ENCODE results near the gene TSPEAR.
A peak's percentile ranks its signal among the peaks of the same experiment; 100 is the strongest.

TSPEAR gene

GRCh38 chr21:44524414-44525371, 186.7 kb downstream of the TSPEAR start:
- DNase-seq = no peak

GRCh38 chr21:44523567-44524413, 187.6 kb downstream of the TSPEAR start:
- no peak for DNase-seq

DNA sequence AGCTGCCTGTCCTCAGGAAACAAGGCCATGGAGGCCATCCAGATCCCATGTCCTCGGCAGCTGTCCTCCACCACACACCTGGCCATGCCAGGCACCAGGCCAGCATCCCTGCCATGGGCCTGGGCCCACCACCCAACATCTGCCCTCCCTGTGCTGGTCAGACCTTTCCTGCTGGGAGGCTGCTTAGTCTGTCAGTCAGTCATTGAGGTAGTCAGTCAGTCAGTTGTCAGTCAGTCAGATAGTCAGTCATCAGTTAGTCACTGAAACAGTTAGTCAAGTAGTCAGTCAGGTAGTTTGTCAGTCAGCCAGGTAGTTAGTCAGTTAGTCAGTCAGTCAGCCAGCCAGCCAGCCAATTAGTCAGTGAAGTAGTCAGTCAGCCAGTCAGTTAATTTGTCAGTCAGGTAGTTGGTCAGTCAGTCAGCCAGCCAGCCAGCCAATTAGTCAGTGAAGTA, 188.6 kb downstream of the TSPEAR start:
- DNase-seq = no peak

DNA sequence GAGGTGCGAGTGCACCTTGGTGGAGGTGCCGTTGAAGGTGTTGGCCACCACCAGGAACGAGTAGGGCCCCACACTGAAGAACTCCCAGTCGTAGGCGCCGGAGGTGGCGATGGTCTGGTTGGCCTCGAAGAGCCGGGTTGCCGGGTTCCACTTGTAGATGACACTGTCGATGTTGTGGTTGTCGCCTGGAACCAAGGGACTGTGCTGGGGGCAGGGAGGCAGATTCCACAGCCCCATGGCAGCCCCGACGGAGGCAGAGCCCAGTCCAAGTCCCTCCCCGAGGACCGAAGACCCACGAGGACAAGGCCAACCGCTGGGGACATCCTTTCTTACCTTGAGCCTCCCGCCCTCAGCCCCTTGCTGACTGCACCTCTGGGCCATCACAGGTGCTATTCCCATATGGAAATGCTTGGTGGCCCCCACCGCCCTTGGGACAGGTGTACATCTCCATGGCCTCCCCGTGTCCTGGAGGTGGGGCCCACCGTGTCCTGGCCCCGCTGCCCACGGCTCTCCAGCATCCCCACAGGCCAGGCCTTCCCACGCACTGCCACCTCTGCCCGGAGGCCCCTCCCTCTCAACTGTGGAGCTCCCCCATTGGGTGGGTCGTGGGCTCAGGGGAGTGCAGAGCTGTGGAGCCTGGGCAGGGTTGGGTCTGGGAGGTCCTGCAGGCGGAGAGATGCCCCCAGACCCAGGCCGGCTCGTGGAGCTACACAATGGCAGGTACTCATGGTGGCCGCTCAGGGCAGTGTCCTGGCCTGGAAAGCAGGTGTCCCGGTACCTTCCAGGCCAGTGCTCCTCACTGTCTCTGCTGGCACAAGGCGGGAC, 189.2 kb downstream of the TSPEAR start:
- no peak for DNase-seq

DNA sequence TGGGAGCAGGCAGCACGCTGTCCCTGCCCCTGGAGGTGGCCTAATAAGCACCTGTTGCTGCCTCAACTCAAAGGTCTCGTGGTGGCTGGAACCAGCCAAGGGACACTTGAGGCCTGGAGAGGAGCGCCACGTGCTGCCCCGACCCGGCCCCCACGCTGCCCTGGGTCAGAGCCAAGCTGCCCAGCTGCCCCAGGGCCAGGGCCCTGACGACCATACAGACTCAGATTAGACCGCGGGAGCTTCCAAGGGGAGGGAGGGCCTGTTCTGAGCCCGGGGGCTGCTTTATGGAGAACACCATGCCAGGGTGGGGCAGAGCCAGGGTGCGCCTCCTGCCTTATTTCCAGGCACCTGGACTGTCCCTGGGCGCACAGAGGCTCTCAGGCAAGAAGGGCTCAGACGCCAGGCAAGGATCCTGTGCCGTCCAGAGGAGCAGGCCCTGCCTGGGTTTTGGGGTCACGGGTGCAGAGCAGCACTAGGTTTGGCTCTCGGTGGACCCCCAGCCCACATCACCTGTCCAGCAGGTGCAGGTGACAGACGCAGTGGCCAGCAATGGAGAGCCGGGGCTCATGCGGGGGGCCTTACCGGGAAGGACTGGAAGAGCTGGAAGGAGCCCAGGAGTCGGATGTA, 190.0 kb downstream of the TSPEAR start:
- no peak for DNase-seq

- no peak for DNase-seq
Observed at GRCh38 chr21:44520326-44521300, 190.8 kb downstream of the TSPEAR start.

GRCh38 chr21:44519346-44520325, 191.7 kb downstream of the TSPEAR start:
- DNase-seq = no peak

- DNase-seq = peak; percentile 78
Observed at GRCh38 chr21:44518686-44519085, 192.7 kb downstream of the TSPEAR start.

DNA sequence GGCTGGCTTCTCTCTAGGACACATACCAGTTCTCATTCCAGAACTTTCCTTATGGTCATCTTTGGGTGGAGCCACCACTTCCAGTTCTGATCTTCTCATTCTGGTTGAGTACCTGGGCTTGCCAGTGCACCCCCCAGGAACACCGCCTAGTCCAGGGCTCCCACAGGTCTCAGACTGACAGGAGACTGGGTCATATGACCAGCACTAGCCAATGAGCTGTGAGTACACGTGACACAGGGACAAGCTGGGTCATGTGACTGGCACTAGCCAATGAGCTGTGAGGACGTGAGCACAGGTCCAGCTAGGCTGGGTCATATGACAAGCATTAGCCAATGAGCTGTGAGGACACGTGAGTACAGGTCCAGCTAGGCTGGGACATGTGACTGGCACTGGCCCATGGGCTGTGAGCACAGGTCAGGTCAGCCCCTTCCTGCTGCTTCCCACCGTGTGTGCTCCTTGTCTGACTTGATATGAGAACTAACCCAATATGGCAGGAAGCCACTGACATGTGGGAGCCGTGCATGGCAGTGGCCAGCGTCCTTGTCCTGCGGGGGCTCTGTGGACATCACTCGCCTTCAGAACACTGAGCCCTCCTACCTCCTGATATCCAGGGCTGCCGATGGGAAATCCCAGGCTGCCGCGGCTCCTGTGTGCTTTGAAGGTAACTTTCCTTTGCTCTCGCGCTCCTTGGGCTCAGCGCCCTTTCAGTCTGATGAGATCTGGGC, 194.0 kb downstream of the TSPEAR start:
- no peak for DNase-seq

GRCh38 chr21:44516828-44517174, 194.6 kb downstream of the TSPEAR start:
- no peak for DNase-seq

DNA sequence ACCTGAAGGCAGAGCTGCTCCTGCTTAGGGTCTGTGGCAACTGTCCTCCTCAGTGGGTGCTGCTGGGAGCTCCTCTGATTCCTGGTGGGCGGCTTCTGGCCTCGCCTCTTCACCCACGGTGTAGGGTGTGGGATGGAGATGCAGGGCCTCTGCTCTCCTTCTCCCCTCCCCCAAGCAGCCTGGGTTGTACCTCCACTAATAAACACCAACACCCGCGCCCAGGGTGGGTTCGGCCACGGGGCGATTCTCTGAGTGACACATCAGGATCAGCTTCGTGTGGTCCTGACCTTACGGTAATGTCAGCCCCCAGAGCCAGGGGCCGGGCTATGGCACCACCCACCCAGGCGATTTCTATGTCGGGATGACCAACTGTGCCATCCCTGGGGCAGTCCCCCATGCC, 195.0 kb downstream of the TSPEAR start:
- no peak for DNase-seq

- no peak for DNase-seq
Observed at GRCh38 chr21:44515359-44516165, 195.8 kb downstream of the TSPEAR start.

DNA sequence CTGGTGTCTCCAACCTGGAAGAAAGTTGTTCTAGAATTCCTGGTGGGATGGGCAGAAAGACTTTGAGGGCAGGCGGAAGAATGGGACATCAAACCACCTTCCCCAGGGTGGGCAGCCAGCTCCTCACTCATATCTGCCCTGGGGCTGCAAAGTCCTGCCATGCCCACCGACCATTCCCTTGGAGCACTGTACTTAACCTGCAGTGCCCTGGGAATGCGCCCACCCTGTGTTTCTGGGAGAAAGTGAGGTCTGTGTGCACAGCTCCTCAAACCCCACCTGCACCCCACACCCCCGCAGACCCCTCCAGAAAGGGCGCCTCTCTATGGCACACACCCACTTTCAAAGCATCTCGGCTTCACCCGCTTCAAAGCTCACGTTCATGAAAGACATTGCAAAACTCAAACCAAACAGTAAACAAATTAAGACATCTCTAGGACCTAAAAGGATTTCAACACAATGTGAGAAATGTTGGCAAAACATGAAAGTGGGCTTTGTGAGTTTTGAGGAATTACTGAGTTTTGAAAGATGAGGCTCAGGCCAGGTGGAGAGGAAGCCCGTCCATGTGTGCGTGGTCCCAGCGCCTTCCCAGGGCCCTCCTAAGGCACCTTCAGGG, 196.5 kb downstream of the TSPEAR start:
- DNase-seq = no peak

DNA sequence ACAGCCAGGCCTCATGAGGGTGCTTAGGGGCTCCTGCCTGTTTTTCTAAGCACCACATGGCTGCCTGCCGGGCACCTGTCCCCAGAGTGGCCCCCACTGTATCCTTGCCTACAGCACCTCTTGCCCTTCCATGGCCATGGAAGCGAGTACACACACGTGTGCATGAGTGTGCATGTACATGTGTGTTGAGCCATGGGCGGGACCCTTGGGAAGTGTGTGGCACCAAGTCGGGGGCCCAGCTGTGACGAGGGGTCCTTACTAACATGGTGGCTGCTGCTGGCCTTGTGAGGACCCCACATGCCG, 197.2 kb downstream of the TSPEAR start:
- DNase-seq = no peak

- DNase-seq = no peak
Observed at GRCh38 chr21:44513389-44514217, 197.8 kb downstream of the TSPEAR start.

DNA sequence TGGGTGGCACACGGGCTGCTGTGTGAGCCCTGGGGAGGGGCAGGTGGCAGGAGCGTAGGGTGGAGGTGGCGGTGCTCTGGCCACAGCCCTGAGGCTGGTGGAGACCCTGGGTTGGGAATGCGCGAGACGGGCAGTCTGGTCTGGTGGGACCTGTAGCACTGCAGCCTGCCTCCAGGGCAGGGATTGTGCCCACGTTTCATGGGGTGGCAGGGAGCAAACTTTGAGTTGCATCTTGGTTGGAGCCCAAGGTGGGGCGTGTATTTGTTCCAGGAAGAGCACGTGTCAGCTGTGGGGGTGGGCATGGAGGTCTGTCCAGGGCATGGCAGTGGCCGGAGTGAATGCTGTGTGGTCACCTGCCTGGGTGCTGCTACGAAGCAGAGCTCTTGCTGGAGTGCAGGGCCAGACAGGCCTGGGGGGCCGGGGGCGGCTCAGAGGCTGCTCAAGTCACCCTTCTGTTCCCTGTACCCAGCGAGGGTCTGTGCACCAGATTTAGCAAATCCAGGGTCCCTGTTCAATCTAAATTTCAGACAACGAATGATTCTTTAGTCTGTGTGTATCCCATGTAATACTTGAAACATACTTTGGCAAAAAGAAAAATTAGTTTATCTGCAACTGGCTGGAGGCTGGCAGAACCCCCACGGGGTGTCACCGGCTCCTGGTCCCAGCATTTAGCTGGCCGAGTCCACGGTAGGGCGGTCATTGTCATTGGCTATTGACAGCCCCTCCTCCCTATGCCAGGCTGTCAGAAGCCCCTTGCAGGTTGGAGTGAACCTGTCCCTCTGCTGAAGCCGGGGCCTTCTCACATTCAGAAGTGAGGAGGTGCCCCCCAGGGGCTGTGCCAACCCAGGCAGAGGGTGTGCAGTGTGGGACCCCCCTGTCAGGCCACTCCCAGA, 198.6 kb downstream of the TSPEAR start:
- no peak for DNase-seq
